H1 (cell line): Measurements from ENCODE around the gene ERGIC2. TPM values are rescaled to one million over a fixed set of nuclear protein-coding genes. Genes with fewer than 3 reads are reported as not detected.

ENCODE experiments used
- CTCF ChIA-PET: fragments of 300-600 bp; sonication (Branson Sonifier 250); formaldehyde crosslinking; loops from one replicate; lab custom pipeline; 2021; ENCODE audit not compliant: partially characterized antibody; lab: Charles Lee
- POLR2A ChIA-PET: fragments of 300-600 bp; sonication (Branson Sonifier 250); formaldehyde crosslinking; loops from one replicate; lab custom pipeline; 2021; ENCODE audit warnings: inconsistent platforms; ENCODE audit not compliant: partially characterized antibody; lab: Charles Lee
- DNase-seq, 2 experiments: peaks; one replicate each; pipeline versions ENCODE4 v3.0.0 to v3.0.0-alpha.2; 2010 to 2022; ENCODE audit warnings: low spot score in 2 of 2, low read depth in 1 of 2, mixed read lengths in 1 of 2
- FAIRE-seq: peaks from 2 replicates; lab custom pipeline; 2011; peaks lifted over from hg19 to GRCh38; lab: Jason Lieb, UNC
- H2AFZ ChIP-seq: 2 replicates; pipeline ENCODE4 v1.8.1; 2012; ENCODE audit warnings: low read length, inconsistent platforms
- H2AK5ac ChIP-seq: 2 replicates; pipeline ENCODE4 v1.6.1; 2013; ENCODE audit warnings: low read depth, low read length
- H2BK120ac ChIP-seq: replicated peaks from 2 replicates; pipeline ENCODE3; 2013; ENCODE audit warnings: low read depth, low read length, inconsistent platforms
- H2BK12ac ChIP-seq: 2 replicates; pipeline ENCODE4 v1.6.1; 2013; ENCODE audit warnings: low read depth, low read length
- H2BK15ac ChIP-seq: 2 replicates; pipeline ENCODE4 v1.6.1; 2013; ENCODE audit warnings: low read length
- H2BK20ac ChIP-seq: 2 replicates; pipeline ENCODE4 v1.6.1; 2013; ENCODE audit warnings: low read length
- H2BK5ac ChIP-seq: 2 replicates; pipeline ENCODE4 v1.6.1; 2013; ENCODE audit warnings: low read depth, low read length
- H3K14ac ChIP-seq: 2 replicates; pipeline ENCODE4 v1.6.1; 2013; ENCODE audit warnings: inconsistent platforms; ENCODE audit not compliant: insufficient read length
- H3K18ac ChIP-seq: 2 replicates; pipeline ENCODE4 v1.6.1; 2013; ENCODE audit warnings: low read length; ENCODE audit errors: extremely low read depth
- H3K23ac ChIP-seq: 2 replicates; pipeline ENCODE4 v1.6.1; 2013; ENCODE audit warnings: inconsistent platforms; ENCODE audit not compliant: insufficient read length
- H3K23me2 ChIP-seq: 2 replicates; pipeline ENCODE4 v1.6.1; 2013; ENCODE audit warnings: low read depth, low read length
- H3K27ac ChIP-seq: 2 replicates; pipeline ENCODE4 v1.6.1; 2011; ENCODE audit warnings: low read depth, low read length, inconsistent platforms
- H3K27me3 ChIP-seq, 4 experiments: replicated peaks in 1 of 4; 1 replicate in 1 of 4; 2 replicates in 3 of 4; pipeline versions ENCODE4 v1.6.1 to v1.8.1; 2011 to 2013; ENCODE audit warnings: low read length in 3 of 4, mild to moderate bottlenecking in 3 of 4, inconsistent platforms in 2 of 4, mixed read lengths in 2 of 4, moderate library complexity in 1 of 4; ENCODE audit not compliant: control insufficient read depth in 3 of 4, insufficient read depth in 3 of 4; ENCODE audit errors: extremely low read depth in 1 of 4
- H3K36me3 ChIP-seq, 4 experiments: 2 replicates each; pipeline versions ENCODE4 v1.6.1 to v1.8.1; 2011 to 2013; ENCODE audit warnings: mild to moderate bottlenecking in 4 of 4, low read length in 3 of 4, moderate library complexity in 2 of 4, control low read depth in 1 of 4, inconsistent platforms in 1 of 4; ENCODE audit not compliant: insufficient read depth in 4 of 4, control insufficient read depth in 2 of 4
- H3K4ac ChIP-seq: replicated peaks from 2 replicates; pipeline ENCODE3; 2013; ENCODE audit warnings: low read length, low read depth, mixed read lengths, inconsistent platforms; ENCODE audit not compliant: insufficient read length
- H3K4me1 ChIP-seq, 4 experiments: replicated peaks in 1 of 4; 1 replicate in 1 of 4; 2 replicates in 3 of 4; pipeline versions ENCODE4 v1.6.1 to v1.8.1; 2011 to 2013; ENCODE audit warnings: low read length in 3 of 4, inconsistent platforms in 2 of 4, mixed read lengths in 1 of 4; ENCODE audit not compliant: insufficient read depth in 4 of 4, control insufficient read depth in 3 of 4
- H3K4me2 ChIP-seq, 2 experiments: 2 replicates each; pipeline versions ENCODE4 v1.6.1 to v1.8.1; 2011 to 2013; ENCODE audit warnings: low read depth in 2 of 2, low read length in 2 of 2, control low read depth in 1 of 2, inconsistent platforms in 1 of 2, mild to moderate bottlenecking in 1 of 2; ENCODE audit not compliant: insufficient read depth in 1 of 2
- H3K4me3 ChIP-seq, 4 experiments: fragments of 200-600, 300-600 bp in 1 of 4; sonication (generic), shearing (Covaris generic), sonication (Bioruptor Twin) in 1 of 4; 2 replicates each; pipeline versions ENCODE4 v1.5.1 to v1.8.1; 2011 to 2016; ENCODE audit warnings: low read length in 4 of 4, low read depth in 3 of 4, control low read depth in 2 of 4, inconsistent platforms in 2 of 4, mild to moderate bottlenecking in 2 of 4, mixed read lengths in 1 of 4, moderate library complexity in 1 of 4; ENCODE audit not compliant: insufficient read depth in 2 of 4; ENCODE audit errors: extremely low read depth in 1 of 4
- H3K56ac ChIP-seq: replicated peaks from 2 replicates; pipeline ENCODE3; 2013; ENCODE audit warnings: low read depth, mild to moderate bottlenecking, mixed read lengths, low read length, inconsistent platforms; ENCODE audit not compliant: insufficient read length
- H3K79me1 ChIP-seq: 2 replicates; pipeline ENCODE4 v1.6.1; 2013; ENCODE audit warnings: low read depth, low read length, control low read depth
- H3K79me2 ChIP-seq, 2 experiments: 2 replicates each; pipeline versions ENCODE4 v1.6.1 to v1.8.1; 2012 to 2013; ENCODE audit warnings: low read length in 2 of 2, mild to moderate bottlenecking in 2 of 2, inconsistent platforms in 1 of 2; ENCODE audit not compliant: insufficient read depth in 2 of 2, control insufficient read depth in 1 of 2
- H3K9ac ChIP-seq, 4 experiments: replicated peaks in 1 of 4; 1 replicate in 1 of 4; 2 replicates in 3 of 4; pipeline versions ENCODE4 v1.6.1 to v1.8.1; 2011 to 2013; ENCODE audit warnings: low read depth in 3 of 4, low read length in 3 of 4, control low read depth in 2 of 4, mild to moderate bottlenecking in 2 of 4, moderate library complexity in 2 of 4, inconsistent platforms in 1 of 4; ENCODE audit errors: extremely low read depth in 1 of 4
- H3K9me3 ChIP-seq, 2 experiments: 2 replicates each; pipeline versions ENCODE4 v1.6.1 to v1.8.1; 2012 to 2013; ENCODE audit warnings: mild to moderate bottlenecking in 2 of 2, moderate library complexity in 2 of 2, control low read depth in 1 of 2, inconsistent platforms in 1 of 2, low read depth in 1 of 2, low read length in 1 of 2, mixed read lengths in 1 of 2; ENCODE audit not compliant: insufficient read depth in 2 of 2
- H4K20me1 ChIP-seq, 2 experiments: replicated peaks in 1 of 2; 2 replicates each; pipeline versions ENCODE3 to v1.8.1; 2011 to 2013; ENCODE audit warnings: inconsistent platforms in 2 of 2, low read length in 2 of 2, mild to moderate bottlenecking in 1 of 2; ENCODE audit not compliant: insufficient read depth in 2 of 2, control insufficient read depth in 1 of 2
- H4K5ac ChIP-seq: 2 replicates; pipeline ENCODE4 v1.6.1; 2013; ENCODE audit warnings: low read length, low read depth, mixed read lengths, inconsistent platforms; ENCODE audit not compliant: insufficient read length
- H4K8ac ChIP-seq: 2 replicates; pipeline ENCODE4 v1.8.0; 2013; ENCODE audit warnings: mild to moderate bottlenecking, moderate library complexity, low read length, inconsistent platforms; ENCODE audit not compliant: insufficient read depth; ENCODE audit errors: extremely low read depth
- H4K91ac ChIP-seq: replicated peaks from 2 replicates; pipeline ENCODE3; 2013; ENCODE audit warnings: low read length, mixed read lengths, inconsistent platforms; ENCODE audit not compliant: insufficient read length
- ASH2L ChIP-seq: fragments of 200-600, 300-600 bp; sonication (generic); IDR thresholded peaks from one replicate; pipeline ENCODE4 v1.7.1; 2017; ENCODE audit warnings: low read length
- CHD1 ChIP-seq: IDR thresholded peaks from 2 replicates; pipeline ENCODE4 v1.6.1; 2012; ENCODE audit warnings: low read depth, low read length, improper control_type of control experiment
- CTBP2 ChIP-seq: IDR thresholded peaks from 2 replicates; pipeline ENCODE4 v1.7.0; 2011; ENCODE audit warnings: borderline replicate concordance, mild to moderate bottlenecking, moderate library complexity, mixed read lengths, low read length; ENCODE audit not compliant: insufficient read depth, insufficient read length
- EP300 ChIP-seq, 2 experiments: IDR thresholded peaks; 1 replicate in 1 of 2; 2 replicates in 1 of 2; pipeline ENCODE4 v1.6.1; 2011 to 2012; ENCODE audit warnings: low read depth in 2 of 2, low read length in 2 of 2, mild to moderate bottlenecking in 2 of 2, borderline replicate concordance in 1 of 2, inconsistent platforms in 1 of 2, moderate library complexity in 1 of 2
- GABPA ChIP-seq: IDR thresholded peaks from 2 replicates; pipeline ENCODE4 v1.6.1; 2011; ENCODE audit warnings: mild to moderate bottlenecking, low read length, moderate library complexity, borderline replicate concordance; ENCODE audit not compliant: insufficient read depth
- JUND ChIP-seq: IDR thresholded peaks from 2 replicates; pipeline ENCODE4 v1.6.1; 2011; ENCODE audit warnings: mild to moderate bottlenecking, improper control_type of control experiment, low read length
- RBBP5 ChIP-seq: IDR thresholded peaks from 2 replicates; pipeline ENCODE4 v1.7.1; 2012; ENCODE audit warnings: low read depth, mild to moderate bottlenecking, inconsistent platforms, low read length, moderate library complexity, borderline replicate concordance
- RFX5 ChIP-seq: IDR thresholded peaks from 2 replicates; pipeline ENCODE4 v1.6.1; 2011; ENCODE audit warnings: low read depth, low read length, improper control_type of control experiment, borderline replicate concordance
- SAP30 ChIP-seq: fragments of 300-600 bp; sonication (generic); IDR thresholded peaks from 2 replicates; pipeline ENCODE4 v1.7.1; 2012; ENCODE audit warnings: low read length, moderate library complexity, mild to moderate bottlenecking, inconsistent platforms; ENCODE audit not compliant: insufficient read depth, insufficient replicate concordance
- SIRT6 ChIP-seq: IDR thresholded peaks from one replicate; pipeline ENCODE4 v1.7.1; 2012; ENCODE audit warnings: low read length, inconsistent platforms
- SP2 ChIP-seq: IDR thresholded peaks from 2 replicates; pipeline ENCODE4 v1.6.1; 2012; ENCODE audit warnings: mild to moderate bottlenecking, low read length, inconsistent platforms
- TAF1 ChIP-seq: IDR thresholded peaks from 2 replicates; pipeline ENCODE4 v1.6.1; 2011; ENCODE audit warnings: mild to moderate bottlenecking, low read depth, low read length
- WGBS, 2 experiments: shearing (Covaris generic) in 1 of 2; methylation state at CpG; one replicate each; pipeline versions ENCODE4 v1.1.6 to v1.1.7; 2013 to 2015; ENCODE audit warnings: low lambda C conversion rate in 2 of 2, mixed read lengths in 2 of 2, inconsistent platforms in 1 of 2, low coverage in 1 of 2, missing lambda C conversion rate in 1 of 2; ENCODE audit not compliant: insufficient replicate concordance in 2 of 2, insufficient coverage in 1 of 2, insufficient read length in 1 of 2; ENCODE audit errors: extremely low coverage in 1 of 2, missing lambda C conversion rate in 1 of 2; 5-methylcytosine and 5-hydroxymethylcytosine counted together
- polyA plus RNA-seq, 7 experiments: library from polyadenylated mRNA; depleted of rRNA in 3 of 7; stranded (reverse) in 5 of 7; unstranded in 2 of 7; fragments of >200 nt in 5 of 7; fragments of 200-250 nt in 2 of 7; gene quantifications; 1 replicate in 5 of 7; 2 replicates in 1 of 7; 4 replicates in 1 of 7; pipeline versions ENCODE4 v1.2.1 to v1.2.3, GENCODE V29; 2011 to 2013; ENCODE audit warnings: missing spikeins in 2 of 7, mixed read lengths in 2 of 7
- total RNA-seq: library from RNA; stranded (reverse); fragmentation: NEBNext Ultra II Directional; extraction: Animal tissue kit (Norgen Biotek cat#: 25700); gene quantifications from 2 replicates; pipeline ENCODE4 v1.2.1, GENCODE V29; 2021
- TF ChIP-seq, protein P1 (sequence below): IDR thresholded peaks from 2 replicates; pipeline ENCODE4 v1.6.1; 2011; ENCODE audit warnings: low read depth, mild to moderate bottlenecking, low read length; ENCODE audit not compliant: insufficient read depth

Gene ERGIC2
- total and polyA plus RNA-seq, 2 of the 8 experiments (the other 6 are each of a cell fraction or from before 2014, with no cell fraction given): 16.5 to 61.8 TPM

DNA sequence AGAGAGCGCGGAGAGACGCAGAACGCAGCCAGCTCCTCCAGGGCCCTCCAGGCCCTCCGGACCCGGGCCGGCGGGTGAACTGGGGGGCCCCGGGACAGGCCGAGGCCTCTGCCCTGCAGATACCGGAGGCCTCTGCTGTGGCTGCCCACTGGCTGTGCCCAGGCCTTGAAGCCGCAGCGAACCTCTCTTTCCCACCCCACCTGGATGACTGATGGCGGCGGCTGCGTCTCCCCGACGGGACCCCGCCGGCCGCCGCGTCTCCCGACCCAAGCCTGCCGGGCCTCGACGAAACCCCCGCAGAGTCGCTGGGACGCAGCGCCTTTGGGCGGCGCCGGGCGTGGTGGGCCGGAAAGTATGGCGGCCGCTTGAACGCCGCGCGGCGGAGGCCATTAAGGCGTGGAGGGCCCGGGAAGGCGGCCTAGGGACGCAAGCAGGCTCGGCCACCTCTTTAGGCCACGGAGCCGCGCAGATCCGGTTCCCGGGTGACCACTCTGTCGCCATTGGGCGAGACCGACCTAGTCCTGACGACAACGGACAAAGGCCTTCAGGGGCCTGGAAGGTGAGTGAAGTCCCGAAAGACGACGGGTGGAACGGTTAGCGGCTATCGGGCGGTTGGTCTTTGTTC is 8.4 kb upstream of the ERGIC2 start:
- no peaks in the 10 kb centered on the region; a peak in 1 of 4 replicates for H3K9me3 ChIP-seq
- H2BK15ac ChIP-seq: no peak overlapping the region
- H3K14ac ChIP-seq: no peak overlapping the region
- POLR2A ChIA-PET: no interaction called here
- no peak overlapping the region for H2AK5ac ChIP-seq
- no peak overlapping the region for H3K4me3 ChIP-seq
- H4K91ac ChIP-seq: no peak overlapping the region
- H3K23me2 ChIP-seq: no peaks in the 10 kb centered on the region
- no peaks in the 10 kb centered on the region for H4K20me1 ChIP-seq
- no peak overlapping the region for H3K18ac ChIP-seq
- no peaks in the 10 kb centered on the region for H3K79me1 ChIP-seq
- no peak overlapping the region for H2BK5ac ChIP-seq
- H3K27ac ChIP-seq: no peak overlapping the region
- FAIRE-seq (no peak), DNase-seq (no peak)
- H2BK120ac ChIP-seq: no peak overlapping the region
- H3K36me3 ChIP-seq: no peaks in the 10 kb centered on the region
- no peak overlapping the region for H3K9ac ChIP-seq
- H2AFZ ChIP-seq: no peak overlapping the region
- H3K56ac ChIP-seq: no peak overlapping the region
- no peak overlapping the region for H3K4me2 ChIP-seq
- no peak overlapping the region for H4K5ac ChIP-seq
- no peak overlapping the region for H2BK12ac ChIP-seq
- no peaks in the 10 kb centered on the region for H3K4me1 ChIP-seq
- no peak overlapping the region for H2BK20ac ChIP-seq
- H3K23ac ChIP-seq: no peak overlapping the region
- CTCF ChIA-PET: no interaction called here
- no peak overlapping the region for H3K4ac ChIP-seq
- H3K79me2 ChIP-seq: no peaks in the 10 kb centered on the region
- no peaks in the 10 kb centered on the region for H3K27me3 ChIP-seq
- 96% methylated on average over 35 of the region's 65 CpGs; no CpG with 5 or more reads in 1 of the 2 experiments for WGBS, 2 experiments
- peak overlapping the region; percentile 68; the same call in 1 of the 2 replicates for H4K8ac ChIP-seq
- TF ChIP-seq CHD1 (no peak), JUND (no peak), RBBP5 (no peak), EP300 (IDR thresholded peaks at IDR 0.05; ENCODE audit: borderline replicate concordance in 1 of 2, low read depth in 2 of 2, low read length in 2 of 2) (no peak), CTBP2 (no peak), SIRT6 (no peak), RFX5 (no peak), SAP30 (no peak), ASH2L (no peak), SP2 (no peak), TAF1 (no peak), GABPA (no peak)
- TF ChIP-seq, protein P1, sequence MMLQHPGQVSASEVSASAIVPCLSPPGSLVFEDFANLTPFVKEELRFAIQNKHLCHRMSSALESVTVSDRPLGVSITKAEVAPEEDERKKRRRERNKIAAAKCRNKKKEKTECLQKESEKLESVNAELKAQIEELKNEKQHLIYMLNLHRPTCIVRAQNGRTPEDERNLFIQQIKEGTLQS: no peak
